ENCODE measurements around the gene RNF5. TPM values are rescaled to one million over a fixed set of nuclear protein-coding genes. Genes with fewer than 3 reads are reported as not detected.
A peak's percentile ranks its signal among the peaks of the same experiment; 100 is the strongest.

The RNF5 gene
- total and polyA plus RNA-seq, 10 of the 15 experiments (the other 5 are each of a cell fraction or from before 2014, with no cell fraction given), result 31.4 to 114 (median 62.8) TPM

GRCh38 chr6:32177788-32178546 is at the start of gene RNF5 (continued):
- TF ChIP-seq HSF1 (IDR thresholded peaks at IDR 0.05; ENCODE audit: low read depth, low read length) (no peak), IRF3 (IDR thresholded peaks at IDR 0.05) (peak; percentile 97), BACH1 (IDR thresholded peaks at IDR 0.05; ENCODE audit: borderline replicate concordance) (no peak), RELB (IDR thresholded peaks at IDR 0.05; ENCODE audit: low read depth) (no peak; the same call in 1 of the 2 replicates), LARP7 (IDR thresholded peaks at IDR 0.05) (no peak), SP1 (IDR thresholded peaks at IDR 0.05; ENCODE audit: low read depth, low read length) (peak; percentile 98), RAD51 (IDR thresholded peaks at IDR 0.05) (no peak), MLLT1 (IDR thresholded peaks at IDR 0.05) (no peak), RFX5 (IDR thresholded peaks at IDR 0.05; ENCODE audit: low read depth, low read length) (peak; percentile 67), TARDBP (IDR thresholded peaks at IDR 0.05; ENCODE audit: borderline replicate concordance) (no peak), CEBPB (IDR thresholded peaks at IDR 0.05; ENCODE audit: borderline replicate concordance in 1 of 2, low read depth in 2 of 2, low read length in 2 of 2) (no peak), SMC3 (IDR thresholded peaks at IDR 0.05; ENCODE audit: borderline replicate concordance, low read length) (no peak), E2F8 (IDR thresholded peaks at IDR 0.05; ENCODE audit: low read depth, partially characterized antibody) (peak; percentile 44), CEBPZ (IDR thresholded peaks at IDR 0.05; ENCODE audit: low read depth, low read length) (peak; percentile 98), RELA (IDR thresholded peaks at IDR 0.05; ENCODE audit: borderline replicate concordance, partially characterized antibody) (no peak), BRCA1 (IDR thresholded peaks at IDR 0.05; ENCODE audit: low read depth, low read length) (no peak), ESRRA (IDR thresholded peaks at IDR 0.05; ENCODE audit: low read length) (no peak)

All from GM12878 (cell line).